ENCODE data around the gene GYPC.

Gene GYPC

GRCh38 chr2:126699716-126700581 is 44.0 kb downstream of the GYPC start:
- Histone ChIP-seq H3K4me1 (ENCODE audit: insufficient read depth, low read length, poor library complexity, severe bottlenecking) (no peaks in the 10 kb centered on the region), H3K4me2 (ENCODE audit: low read depth, low read length, poor library complexity, severe bottlenecking) (no peak overlapping the region), H3K9ac (ENCODE audit: low read depth, low read length, poor library complexity, severe bottlenecking) (no peak overlapping the region), H2AFZ (ENCODE audit: low read length) (no peak overlapping the region), H3K79me2 (ENCODE audit: insufficient read depth, low read length) (no peaks in the 10 kb centered on the region), H3K27me3 (ENCODE audit: insufficient read depth, low read length, poor library complexity, severe bottlenecking) (no peaks in the 10 kb centered on the region), H4K20me1 (ENCODE audit: insufficient read depth, low read length, poor library complexity, severe bottlenecking) (no peaks in the 10 kb centered on the region), H3K9me3 (ENCODE audit: insufficient read depth, low read depth, low read length) (no peaks in the 10 kb centered on the region), H3K4me3 (ENCODE audit: low read length, poor library complexity, severe bottlenecking) (no peak overlapping the region), H3K9me2 (replicated peaks; ENCODE audit: low read depth, low read length) (no peaks in the 10 kb centered on the region), H3F3A (ENCODE audit: low read depth) (no peaks in the 10 kb centered on the region), H3K36me3 (ENCODE audit: insufficient read depth, low read length) (peaks cover 37% of the 10 kb centered on the region; the same call in 1 of the 2 replicates)
- TF ChIP-seq EZH2phosphoT487 (IDR thresholded peaks at IDR 0.05; ENCODE audit: borderline replicate concordance), result no peak
- TF ChIP-seq, protein P1, sequence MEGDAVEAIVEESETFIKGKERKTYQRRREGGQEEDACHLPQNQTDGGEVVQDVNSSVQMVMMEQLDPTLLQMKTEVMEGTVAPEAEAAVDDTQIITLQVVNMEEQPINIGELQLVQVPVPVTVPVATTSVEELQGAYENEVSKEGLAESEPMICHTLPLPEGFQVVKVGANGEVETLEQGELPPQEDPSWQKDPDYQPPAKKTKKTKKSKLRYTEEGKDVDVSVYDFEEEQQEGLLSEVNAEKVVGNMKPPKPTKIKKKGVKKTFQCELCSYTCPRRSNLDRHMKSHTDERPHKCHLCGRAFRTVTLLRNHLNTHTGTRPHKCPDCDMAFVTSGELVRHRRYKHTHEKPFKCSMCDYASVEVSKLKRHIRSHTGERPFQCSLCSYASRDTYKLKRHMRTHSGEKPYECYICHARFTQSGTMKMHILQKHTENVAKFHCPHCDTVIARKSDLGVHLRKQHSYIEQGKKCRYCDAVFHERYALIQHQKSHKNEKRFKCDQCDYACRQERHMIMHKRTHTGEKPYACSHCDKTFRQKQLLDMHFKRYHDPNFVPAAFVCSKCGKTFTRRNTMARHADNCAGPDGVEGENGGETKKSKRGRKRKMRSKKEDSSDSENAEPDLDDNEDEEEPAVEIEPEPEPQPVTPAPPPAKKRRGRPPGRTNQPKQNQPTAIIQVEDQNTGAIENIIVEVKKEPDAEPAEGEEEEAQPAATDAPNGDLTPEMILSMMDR (conservative IDR thresholded peaks at IDR 0.05; ENCODE audit: low read length), result no peak

GRCh38 chr2:126700677-126701076 is 44.7 kb downstream of the GYPC start:
- Histone ChIP-seq H3K4me2 (ENCODE audit: low read depth, low read length, poor library complexity, severe bottlenecking) (no peak overlapping the region), H3K9me2 (replicated peaks; ENCODE audit: low read depth, low read length) (no peaks in the 10 kb centered on the region), H3K27me3 (ENCODE audit: insufficient read depth, low read length, poor library complexity, severe bottlenecking) (no peaks in the 10 kb centered on the region), H3K36me3 (ENCODE audit: insufficient read depth, low read length) (peaks cover 30% of the 10 kb centered on the region; the same call in 1 of the 2 replicates), H3F3A (ENCODE audit: low read depth) (no peaks in the 10 kb centered on the region), H4K20me1 (ENCODE audit: insufficient read depth, low read length, poor library complexity, severe bottlenecking) (no peaks in the 10 kb centered on the region), H3K4me3 (ENCODE audit: low read length, poor library complexity, severe bottlenecking) (no peak overlapping the region), H3K4me1 (ENCODE audit: insufficient read depth, low read length, poor library complexity, severe bottlenecking) (no peaks in the 10 kb centered on the region), H3K9ac (ENCODE audit: low read depth, low read length, poor library complexity, severe bottlenecking) (no peak overlapping the region), H3K9me3 (ENCODE audit: insufficient read depth, low read depth, low read length) (no peaks in the 10 kb centered on the region), H3K79me2 (ENCODE audit: insufficient read depth, low read length) (no peaks in the 10 kb centered on the region), H2AFZ (ENCODE audit: low read length) (no peak overlapping the region)
- TF ChIP-seq, protein P1 (conservative IDR thresholded peaks at IDR 0.05; ENCODE audit: low read length), result no peak
- no peak for TF ChIP-seq EZH2phosphoT487 (IDR thresholded peaks at IDR 0.05; ENCODE audit: borderline replicate concordance)

GRCh38 chr2:126703311-126703710 is 47.4 kb downstream of the GYPC start:
- Histone ChIP-seq H3K79me2 (ENCODE audit: insufficient read depth, low read length) (no peaks in the 10 kb centered on the region), H3K36me3 (ENCODE audit: insufficient read depth, low read length) (peaks cover 4% of the 10 kb centered on the region; the same call in 1 of the 2 replicates), H3K9me2 (replicated peaks; ENCODE audit: low read depth, low read length) (no peaks in the 10 kb centered on the region), H3K4me1 (ENCODE audit: insufficient read depth, low read length, poor library complexity, severe bottlenecking) (no peaks in the 10 kb centered on the region), H3K4me2 (ENCODE audit: low read depth, low read length, poor library complexity, severe bottlenecking) (no peak overlapping the region), H2AFZ (ENCODE audit: low read length) (no peak overlapping the region), H3K27me3 (ENCODE audit: insufficient read depth, low read length, poor library complexity, severe bottlenecking) (no peaks in the 10 kb centered on the region), H3K9me3 (ENCODE audit: insufficient read depth, low read depth, low read length) (no peaks in the 10 kb centered on the region), H4K20me1 (ENCODE audit: insufficient read depth, low read length, poor library complexity, severe bottlenecking) (no peaks in the 10 kb centered on the region), H3F3A (ENCODE audit: low read depth) (no peaks in the 10 kb centered on the region), H3K4me3 (ENCODE audit: low read length, poor library complexity, severe bottlenecking) (no peak overlapping the region), H3K9ac (ENCODE audit: low read depth, low read length, poor library complexity, severe bottlenecking) (no peak overlapping the region)
- TF ChIP-seq, protein P1 (conservative IDR thresholded peaks at IDR 0.05; ENCODE audit: low read length), result no peak
- TF ChIP-seq EZH2phosphoT487 (IDR thresholded peaks at IDR 0.05; ENCODE audit: borderline replicate concordance), result no peak
